HepG2 (cell line): Measurements from ENCODE around the gene TOR4A.

Experiments
- DNMT3B ChIP-seq: conservative IDR thresholded peaks from 2 replicates; pipeline ENCODE4 v1.6.1; 2016; ENCODE audit warnings: missing biosample characterization, control low read depth
- KDM1A ChIP-seq: IDR thresholded peaks from 2 replicates; pipeline ENCODE4 v1.6.1; 2016; ENCODE audit warnings: missing compliant biosample characterization
- RAD21 ChIP-seq: fragments of 450-650 bp; formaldehyde crosslinking; IDR thresholded peaks from 2 replicates; pipeline ENCODE4 v1.5.0; 2020; ENCODE audit warnings: mild to moderate bottlenecking
- RARA ChIP-seq: IDR thresholded peaks from 2 replicates; pipeline ENCODE4 v1.6.1; 2016; ENCODE audit warnings: missing genetic modification reagents, missing compliant biosample characterization
- RBFOX2 ChIP-seq: fragments of 200-400 bp; formaldehyde crosslinking; IDR thresholded peaks from 2 replicates; pipeline ENCODE4 v1.6.1; 2017; ENCODE audit warnings: low read depth, mild to moderate bottlenecking, low read length
- ZNF317 ChIP-seq: sonication (generic); formaldehyde crosslinking; IDR thresholded peaks from 2 replicates; pipeline ENCODE4 v1.5.0; 2020; ENCODE audit warnings: mild to moderate bottlenecking, missing genetic modification reagents
- TF ChIP-seq, protein P1 (sequence below): sonication (generic); formaldehyde crosslinking; IDR thresholded peaks from 2 replicates; pipeline ENCODE4 v1.9.0; 2022; ENCODE audit warnings: missing genetic modification reagents, mild to moderate bottlenecking, borderline replicate concordance
- TF ChIP-seq, protein P2 (sequence below): sonication (generic); formaldehyde crosslinking; IDR thresholded peaks from 2 replicates; pipeline ENCODE4 v1.5.0; 2020; ENCODE audit warnings: mild to moderate bottlenecking, missing genetic modification reagents, moderate library complexity
- TF ChIP-seq, protein P3 (sequence below): IDR thresholded peaks from 2 replicates; pipeline ENCODE4 v1.6.1; 2012; ENCODE audit warnings: inconsistent platforms

DNA sequence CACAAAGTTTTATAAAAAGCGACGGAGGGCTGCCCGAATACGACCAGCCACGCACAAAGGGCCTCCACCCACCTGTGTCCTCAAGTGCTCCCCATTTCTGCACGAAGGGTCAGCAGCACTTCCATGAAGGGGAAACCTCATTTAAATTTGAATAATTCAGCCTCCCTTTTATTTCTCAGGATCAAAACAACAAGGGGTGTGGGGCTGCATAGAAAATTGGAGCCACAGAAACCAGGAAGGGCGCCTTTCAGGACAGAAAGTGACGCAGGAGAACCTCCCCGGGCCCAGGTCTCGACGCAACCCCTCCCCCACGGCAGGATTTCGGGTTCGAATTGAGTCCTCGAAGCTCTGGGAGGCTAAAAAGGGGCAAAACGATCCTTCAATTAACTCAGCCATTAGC lies 22.4 kb downstream of the TOR4A start:
- TF ChIP-seq KDM1A (no peak), RBFOX2 (no peak), DNMT3B (no peak), ZNF317 (CRISPR knock-in tag) (no peak), RARA (CRISPR knock-in tag) (no peak), RAD21 (CRISPR knock-in tag) (no peak)
- TF ChIP-seq, protein P1, sequence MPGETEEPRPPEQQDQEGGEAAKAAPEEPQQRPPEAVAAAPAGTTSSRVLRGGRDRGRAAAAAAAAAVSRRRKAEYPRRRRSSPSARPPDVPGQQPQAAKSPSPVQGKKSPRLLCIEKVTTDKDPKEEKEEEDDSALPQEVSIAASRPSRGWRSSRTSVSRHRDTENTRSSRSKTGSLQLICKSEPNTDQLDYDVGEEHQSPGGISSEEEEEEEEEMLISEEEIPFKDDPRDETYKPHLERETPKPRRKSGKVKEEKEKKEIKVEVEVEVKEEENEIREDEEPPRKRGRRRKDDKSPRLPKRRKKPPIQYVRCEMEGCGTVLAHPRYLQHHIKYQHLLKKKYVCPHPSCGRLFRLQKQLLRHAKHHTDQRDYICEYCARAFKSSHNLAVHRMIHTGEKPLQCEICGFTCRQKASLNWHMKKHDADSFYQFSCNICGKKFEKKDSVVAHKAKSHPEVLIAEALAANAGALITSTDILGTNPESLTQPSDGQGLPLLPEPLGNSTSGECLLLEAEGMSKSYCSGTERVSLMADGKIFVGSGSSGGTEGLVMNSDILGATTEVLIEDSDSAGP (CRISPR knock-in tag): no peak
- TF ChIP-seq, protein P2, sequence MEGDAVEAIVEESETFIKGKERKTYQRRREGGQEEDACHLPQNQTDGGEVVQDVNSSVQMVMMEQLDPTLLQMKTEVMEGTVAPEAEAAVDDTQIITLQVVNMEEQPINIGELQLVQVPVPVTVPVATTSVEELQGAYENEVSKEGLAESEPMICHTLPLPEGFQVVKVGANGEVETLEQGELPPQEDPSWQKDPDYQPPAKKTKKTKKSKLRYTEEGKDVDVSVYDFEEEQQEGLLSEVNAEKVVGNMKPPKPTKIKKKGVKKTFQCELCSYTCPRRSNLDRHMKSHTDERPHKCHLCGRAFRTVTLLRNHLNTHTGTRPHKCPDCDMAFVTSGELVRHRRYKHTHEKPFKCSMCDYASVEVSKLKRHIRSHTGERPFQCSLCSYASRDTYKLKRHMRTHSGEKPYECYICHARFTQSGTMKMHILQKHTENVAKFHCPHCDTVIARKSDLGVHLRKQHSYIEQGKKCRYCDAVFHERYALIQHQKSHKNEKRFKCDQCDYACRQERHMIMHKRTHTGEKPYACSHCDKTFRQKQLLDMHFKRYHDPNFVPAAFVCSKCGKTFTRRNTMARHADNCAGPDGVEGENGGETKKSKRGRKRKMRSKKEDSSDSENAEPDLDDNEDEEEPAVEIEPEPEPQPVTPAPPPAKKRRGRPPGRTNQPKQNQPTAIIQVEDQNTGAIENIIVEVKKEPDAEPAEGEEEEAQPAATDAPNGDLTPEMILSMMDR (CRISPR knock-in tag): no peak
- TF ChIP-seq, protein P3, sequence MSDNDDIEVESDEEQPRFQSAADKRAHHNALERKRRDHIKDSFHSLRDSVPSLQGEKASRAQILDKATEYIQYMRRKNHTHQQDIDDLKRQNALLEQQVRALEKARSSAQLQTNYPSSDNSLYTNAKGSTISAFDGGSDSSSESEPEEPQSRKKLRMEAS: no peak
